Activated CD4-positive, CD25-positive, alpha-beta regulatory T cell treated with anti-CD3 and anti-CD28 coated beads, Interleukin-2, amount 50 U/mL, for 16 hours (primary cell): ENCODE data around the gene MRPL51.
"Not testable (repeated sequence)": the region's sequence is repeated elsewhere in the genome, so short reads cannot be mapped to it uniquely, and the experiment has no call there.

Source experiments
- DNase-seq: peaks from one replicate; pipeline ENCODE4 v3.0.0-alpha.2; 2020; ENCODE audit warnings: low read depth, low spot score

The MRPL51 gene

DNA sequence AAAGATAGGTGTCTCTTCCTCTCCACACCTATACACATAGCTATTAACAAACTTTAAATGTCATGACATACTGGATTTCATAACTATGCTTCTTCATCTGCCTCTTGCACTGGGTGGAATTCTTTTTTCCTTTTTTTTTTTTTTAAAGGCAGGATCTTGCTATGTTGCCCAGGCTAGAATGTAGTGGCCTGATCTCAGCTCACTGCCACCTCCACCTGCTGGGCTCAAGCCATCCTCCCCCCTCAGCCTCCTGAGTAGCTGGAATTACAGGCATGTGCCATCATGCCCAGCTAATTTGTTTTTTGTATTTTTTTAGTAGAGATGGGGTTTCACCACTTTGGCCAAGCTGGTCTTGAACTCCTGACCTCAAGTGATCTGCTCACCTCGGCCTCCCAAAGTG, 4.8 kb downstream of the MRPL51 start:
- no peak for DNase-seq

DNA sequence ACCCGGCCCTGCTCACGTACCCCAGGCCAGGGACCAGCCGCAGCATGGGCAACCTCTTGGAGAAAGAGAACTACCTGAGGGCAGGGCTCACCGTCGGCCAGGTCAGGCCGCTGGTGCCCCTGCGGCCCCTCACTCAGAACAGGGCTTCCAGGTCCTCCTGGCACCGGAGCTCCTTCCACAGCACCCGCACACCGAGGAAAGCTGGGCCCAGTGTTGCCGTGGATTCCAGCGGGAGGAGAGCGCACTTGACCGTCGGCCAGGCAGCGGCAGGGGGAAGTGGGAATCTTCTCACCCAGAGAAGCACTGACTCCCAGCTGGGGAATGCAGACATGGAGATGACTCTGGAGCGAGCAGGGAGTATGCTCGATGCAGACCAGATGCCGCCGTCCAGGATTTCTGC, 14.6 kb downstream of the MRPL51 start:
- no peak for DNase-seq

DNA sequence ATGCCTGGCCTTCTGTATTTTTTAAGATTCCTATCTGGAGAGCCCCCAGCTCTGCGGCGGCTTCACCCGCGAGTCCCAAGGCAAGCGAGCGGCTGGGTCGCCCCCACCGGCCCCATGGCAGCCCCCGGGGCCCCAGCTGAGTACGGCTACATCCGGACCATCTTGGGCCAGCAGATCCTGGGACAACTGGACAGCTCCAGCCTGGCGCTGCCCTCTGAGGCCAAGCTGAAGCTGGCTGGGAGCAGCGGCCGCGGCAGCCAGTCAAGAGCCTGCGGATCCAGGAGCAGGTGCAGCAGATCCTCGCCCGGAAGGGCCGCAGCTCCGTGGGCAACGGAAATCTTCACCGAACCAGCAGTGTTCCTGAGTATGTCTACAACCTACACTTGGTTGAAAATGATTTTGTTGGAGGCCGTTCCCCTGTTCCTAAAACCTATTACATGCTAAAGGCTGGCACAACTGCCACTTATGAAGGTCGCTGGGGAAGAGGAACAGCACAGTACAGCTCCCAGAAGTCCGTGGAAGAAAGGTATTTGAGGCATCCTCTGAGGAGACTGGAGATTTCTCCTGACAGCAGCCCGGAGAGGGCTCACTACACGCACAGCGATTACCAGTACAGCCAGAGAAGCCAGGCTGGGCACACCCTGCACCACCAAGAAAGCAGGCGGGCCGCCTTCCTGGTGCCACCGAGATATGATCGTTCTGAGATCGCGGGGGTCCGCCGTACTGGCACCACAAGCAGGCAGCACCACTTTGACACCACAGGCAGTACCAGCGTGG, 15.3 kb downstream of the MRPL51 start:
- DNase-seq: not testable (repeated sequence)

DNA sequence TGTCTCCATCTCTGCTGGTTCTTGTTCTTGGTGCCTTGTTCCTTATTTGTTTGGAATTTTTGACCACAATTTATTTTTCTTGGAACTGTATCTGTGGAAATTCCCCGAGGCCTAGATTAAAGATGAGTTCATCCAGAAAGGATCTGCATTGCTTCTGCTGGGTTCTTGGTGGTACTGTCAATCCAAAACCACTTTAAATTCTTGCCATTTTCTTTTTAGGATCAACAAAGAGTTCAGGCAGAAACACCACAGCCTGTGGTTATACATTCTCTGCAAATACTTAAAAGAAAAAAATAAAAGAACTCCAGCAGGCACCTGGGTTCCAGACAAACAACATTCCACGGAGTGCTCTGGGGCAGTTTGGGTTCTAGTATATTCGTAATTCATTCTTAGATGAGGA, 16.6 kb downstream of the MRPL51 start:
- DNase-seq: no peak

DNA sequence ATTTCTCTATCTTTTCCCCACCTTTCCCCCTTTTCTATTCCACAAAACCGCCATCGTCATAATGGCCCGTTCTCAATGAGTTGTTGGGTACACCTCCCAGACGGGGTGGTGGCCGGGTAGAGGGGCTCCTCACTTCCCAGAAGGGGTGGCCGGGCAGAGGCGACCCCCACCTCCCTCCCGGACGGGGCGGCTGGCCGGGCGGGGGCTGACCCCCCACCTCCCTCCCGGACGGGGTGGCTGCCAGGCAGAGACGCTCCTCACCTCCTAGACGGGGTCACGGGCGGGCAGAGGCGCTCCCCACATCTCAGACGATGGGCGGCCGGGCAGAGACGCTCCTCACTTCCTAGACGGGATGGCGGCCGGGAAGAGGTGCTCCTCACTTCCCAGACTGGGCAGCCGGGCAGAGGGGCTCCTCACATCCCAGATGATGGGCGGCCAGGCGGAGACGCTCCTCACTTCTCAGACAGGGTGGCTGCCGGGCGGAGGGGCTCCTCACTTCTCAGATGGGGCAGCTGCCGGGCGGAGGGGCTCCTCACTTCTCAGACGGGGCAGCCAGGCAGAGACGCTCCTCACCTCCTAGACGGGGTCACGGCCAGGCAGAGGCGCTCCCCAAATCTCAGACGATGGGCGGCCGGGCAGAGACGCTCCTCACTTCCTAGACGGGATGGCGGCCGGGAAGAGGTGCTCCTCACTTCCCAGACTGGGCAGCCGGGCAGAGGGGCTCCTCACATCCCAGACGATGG, 17.7 kb downstream of the MRPL51 start:
- not testable (repeated sequence) for DNase-seq

DNA sequence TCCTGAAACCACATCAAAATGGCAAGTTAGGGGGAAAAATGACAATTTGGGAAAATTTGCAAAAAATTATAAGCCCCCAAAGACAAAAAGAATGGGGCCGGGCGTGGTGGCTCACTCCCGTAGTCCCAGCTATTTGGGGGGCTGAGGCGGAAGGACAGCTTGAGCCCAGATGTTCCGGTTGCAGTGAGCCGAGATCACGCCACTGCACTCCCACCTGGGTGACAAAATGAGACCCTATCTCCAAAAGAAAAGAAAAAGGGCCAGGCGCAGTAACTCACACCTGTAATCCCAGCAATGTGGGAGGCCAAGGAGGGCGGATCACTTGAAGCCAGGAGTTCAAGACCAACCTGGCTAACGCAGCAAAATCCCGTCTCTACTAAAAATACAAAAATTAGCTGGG, 20.6 kb downstream of the MRPL51 start:
- no peak for DNase-seq

DNA sequence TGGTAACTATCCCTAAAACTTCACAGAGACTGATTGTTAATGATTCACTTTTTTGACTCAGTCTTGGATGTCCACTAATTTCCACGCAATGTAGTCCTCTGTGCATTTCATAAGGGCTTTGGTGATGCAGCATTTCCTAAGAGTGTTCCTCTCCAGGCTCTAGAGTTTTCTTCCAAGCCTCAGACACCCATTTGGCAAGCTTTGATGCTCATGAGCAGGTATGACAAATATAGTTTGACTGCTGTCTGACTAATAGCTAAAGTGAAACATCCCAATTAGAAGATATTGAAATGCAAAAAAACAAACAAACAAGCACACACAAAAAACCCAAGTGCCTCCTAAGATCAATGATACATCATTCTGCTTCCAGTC, 21.1 kb downstream of the MRPL51 start:
- no peak for DNase-seq

DNA sequence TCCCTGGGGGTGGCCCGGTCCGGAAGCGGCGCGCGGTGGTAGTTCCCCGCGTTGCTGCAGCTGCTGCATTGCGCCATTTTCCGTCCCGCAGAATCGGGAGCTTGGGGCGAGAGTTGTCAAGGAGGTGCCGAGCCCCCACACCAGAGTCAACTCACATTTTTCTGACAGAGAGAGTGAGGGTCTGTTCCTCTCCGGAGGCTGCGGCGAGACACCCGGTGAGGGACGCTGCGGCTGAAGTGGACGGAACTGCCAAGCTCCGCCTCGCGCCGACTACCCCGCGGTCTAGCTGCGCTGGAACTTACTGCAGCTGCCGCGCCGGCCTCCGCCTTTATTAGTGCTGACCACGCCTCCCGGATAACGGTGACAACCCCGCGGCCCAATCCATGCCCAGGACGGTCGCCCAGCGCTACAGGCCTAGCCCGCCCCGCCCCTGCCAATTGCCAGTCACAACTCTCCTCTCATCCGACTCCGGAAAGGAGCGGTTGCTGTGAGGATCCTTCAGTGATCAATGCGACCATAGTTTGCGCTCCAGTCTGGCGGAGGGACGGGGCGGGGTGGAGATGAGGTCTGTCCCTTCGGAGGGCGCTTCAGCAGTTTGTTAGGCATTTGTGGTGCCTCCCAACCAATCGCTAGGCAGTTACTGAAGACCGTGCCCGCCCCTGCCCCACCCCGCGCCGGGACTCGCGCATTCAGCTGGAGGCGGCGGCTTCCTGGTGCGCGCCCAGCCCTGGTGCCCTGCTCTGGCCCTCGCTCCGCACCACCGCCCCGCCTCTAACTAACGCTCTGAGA, 22.5 kb downstream of the MRPL51 start, which contains the start of gene VAMP1:
TSS of gene VAMP1 (minus strand) at position 303 of the 789 bp plus-strand sequence. CDS start at position 157, 146 bp downstream.
- peak; percentile 94 for DNase-seq

DNA sequence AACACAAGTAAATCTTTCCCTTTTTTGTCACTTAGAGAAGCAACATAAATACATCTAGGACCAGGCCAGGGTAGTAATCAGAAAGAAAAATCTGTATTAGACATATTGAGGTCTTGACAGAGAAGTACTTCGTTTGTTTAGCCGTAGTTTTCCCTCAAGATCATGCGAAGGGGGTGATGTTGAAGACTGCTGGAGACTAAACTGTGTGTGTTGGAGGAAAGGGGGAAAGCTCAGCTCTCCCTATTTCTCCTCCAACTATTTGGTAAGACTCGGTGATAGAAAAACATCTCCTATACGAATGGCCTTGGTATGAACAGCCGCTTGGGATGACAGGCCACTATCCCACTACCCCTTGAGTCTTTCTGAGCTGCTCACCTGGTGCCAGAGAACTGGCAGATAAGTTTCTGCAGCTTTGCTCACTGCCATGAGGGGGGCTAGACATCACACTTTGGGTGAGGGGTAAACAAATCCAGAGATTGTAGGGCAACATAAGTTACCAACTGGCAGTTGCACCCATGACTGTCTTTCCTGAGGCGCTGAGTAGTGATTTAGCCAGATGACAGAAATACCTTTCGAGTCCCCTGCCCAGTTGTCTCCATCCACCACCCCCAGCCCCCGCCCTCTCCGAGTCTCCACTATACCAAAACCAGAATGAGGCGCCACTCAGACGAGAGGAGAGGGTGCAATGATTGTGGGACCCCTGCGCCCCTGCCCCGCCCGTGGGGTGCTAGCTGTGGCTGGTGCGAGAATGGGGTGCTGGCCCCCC, 23.3 kb downstream of the MRPL51 start:
- no peak for DNase-seq

DNA sequence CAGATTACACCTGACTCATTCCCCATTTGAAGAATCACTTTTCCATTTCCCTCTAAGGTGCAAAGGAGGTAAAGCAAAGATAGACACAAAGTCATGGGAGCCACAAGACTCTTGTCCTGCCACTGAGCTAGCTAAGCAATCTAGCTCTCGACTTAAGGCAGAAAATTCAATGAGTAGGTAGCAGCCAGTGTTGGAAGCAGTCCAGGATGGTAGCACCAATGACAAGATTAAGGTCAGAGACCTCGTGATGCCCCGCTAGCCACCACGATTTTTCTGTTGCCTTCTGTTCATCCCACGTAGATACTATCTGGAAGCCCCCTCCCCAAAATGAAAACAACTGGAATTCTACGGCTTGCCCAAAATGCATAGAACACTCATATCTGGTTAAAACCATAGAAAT, 24.0 kb downstream of the MRPL51 start:
- no peak for DNase-seq

DNA sequence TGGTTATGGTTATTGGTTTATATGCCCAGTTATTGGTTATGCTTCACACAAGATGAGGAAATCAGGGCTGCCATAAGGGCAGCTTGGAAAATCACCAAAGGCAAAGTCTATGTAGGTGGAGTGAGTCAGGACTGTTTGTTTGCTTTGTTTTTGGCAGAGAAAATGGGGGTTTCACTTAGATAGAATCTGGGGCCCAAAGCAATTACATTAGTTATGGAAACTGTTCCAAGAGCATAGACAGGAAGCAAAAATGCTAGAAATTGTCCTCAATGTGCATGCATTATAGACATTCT, 24.8 kb downstream of the MRPL51 start:
- no peak for DNase-seq

DNA sequence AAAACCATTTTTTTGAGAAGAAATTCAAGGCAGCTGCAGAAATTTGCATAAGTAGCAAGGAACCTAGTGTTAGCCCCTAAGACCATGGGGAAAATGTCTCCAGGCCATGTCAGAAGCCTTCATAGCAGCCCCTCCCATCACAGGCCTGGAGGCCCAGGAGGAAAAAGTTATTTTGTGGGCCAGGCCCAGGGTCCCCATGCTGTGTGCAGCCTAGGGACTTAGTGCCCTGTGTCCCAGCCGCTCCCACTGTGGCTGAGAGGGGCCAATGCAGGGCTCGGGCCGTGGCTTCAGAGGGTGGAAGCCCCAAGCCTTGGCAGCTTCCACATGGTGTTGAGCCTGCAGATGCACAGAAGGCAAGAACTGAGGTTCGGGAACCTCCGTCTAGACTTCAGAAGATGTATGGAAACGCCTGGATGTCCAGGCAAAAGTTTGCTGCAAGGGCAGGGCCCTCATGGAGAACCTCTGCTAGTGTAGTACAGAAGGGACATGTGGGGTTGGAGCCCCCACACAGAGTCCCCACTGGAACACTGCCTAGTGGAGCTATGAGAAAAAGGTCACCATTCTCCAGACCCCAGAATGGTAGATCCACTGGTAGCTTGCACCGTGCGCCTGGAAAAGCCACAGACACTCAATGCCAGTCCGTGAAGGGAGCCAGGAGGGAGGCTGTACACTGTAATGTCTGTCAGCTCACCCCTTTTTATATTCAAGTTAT, 25.3 kb downstream of the MRPL51 start:
- not testable (repeated sequence) for DNase-seq

DNA sequence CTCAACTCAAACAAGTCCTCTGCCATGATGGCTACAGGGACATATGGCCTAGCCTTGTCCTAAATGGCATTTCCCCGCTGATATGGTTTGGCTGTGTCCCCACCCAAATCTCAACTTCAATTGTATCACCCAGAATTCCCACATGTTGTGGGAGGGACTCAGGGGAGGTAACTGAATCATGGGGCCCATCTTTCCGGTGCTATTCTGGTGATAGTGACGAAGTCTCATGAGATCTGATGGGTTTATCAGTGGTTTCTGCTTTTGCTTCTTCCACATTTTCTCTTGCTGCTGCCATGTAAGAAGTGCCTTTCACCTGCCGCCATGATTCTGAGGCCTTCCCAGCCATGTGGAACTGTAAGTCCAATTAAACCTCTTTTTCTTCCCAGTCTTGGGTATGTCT, 26.3 kb downstream of the MRPL51 start:
- DNase-seq: not testable (repeated sequence)

DNA sequence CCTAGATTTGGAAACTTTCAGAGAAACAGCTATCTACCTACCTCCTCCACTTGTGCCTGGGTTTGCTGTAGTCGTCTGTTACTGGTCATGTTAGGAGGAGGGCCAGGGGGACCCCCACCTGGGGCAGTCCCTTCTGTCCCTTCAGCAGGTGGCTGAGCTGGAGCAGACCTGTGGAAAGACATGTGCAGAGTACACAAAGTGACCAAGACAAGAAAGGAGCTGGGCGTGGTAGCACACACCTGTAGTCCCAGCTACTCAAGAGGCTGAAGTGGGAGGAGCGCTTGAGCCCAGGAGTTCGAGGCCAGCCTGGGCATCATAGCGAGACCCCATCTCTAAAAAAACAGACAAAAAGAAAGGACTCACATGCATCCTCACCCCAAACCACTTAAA, 26.9 kb downstream of the MRPL51 start:
- no peak for DNase-seq

DNA sequence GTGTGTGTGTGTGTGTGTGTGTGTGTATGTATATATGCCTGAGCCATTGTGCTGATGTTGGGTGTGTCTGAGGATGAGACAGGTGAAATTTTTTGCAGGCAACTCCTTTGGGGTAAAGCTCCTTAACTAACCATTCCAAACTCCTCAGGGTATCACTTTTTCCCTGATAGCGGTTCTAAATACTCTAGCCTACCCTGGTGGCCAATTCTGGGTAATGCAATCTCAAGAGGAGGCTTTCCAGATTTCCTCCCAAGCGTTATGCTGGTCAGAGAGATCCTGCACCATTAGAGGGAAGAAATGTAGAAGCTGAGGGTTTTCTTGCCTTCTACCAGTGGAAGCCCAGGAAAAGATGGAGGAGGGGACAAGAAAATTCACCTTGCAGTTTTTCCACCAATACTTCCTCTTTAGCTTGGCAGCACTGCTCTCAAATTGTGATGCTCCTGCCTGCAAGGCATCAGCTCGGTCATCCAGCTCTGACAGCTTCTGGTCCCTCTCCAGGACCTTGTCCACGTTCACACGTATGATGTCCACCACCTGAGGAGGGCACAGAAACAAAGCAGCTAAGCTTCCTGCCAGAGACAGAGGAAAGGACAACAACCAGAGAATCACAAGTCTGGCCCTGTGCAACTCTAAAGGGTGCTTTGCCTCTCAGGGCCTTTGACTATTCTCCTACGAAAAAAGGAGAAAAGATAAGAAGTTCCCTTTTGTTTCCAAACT, 27.4 kb downstream of the MRPL51 start:
- DNase-seq: no peak

DNA sequence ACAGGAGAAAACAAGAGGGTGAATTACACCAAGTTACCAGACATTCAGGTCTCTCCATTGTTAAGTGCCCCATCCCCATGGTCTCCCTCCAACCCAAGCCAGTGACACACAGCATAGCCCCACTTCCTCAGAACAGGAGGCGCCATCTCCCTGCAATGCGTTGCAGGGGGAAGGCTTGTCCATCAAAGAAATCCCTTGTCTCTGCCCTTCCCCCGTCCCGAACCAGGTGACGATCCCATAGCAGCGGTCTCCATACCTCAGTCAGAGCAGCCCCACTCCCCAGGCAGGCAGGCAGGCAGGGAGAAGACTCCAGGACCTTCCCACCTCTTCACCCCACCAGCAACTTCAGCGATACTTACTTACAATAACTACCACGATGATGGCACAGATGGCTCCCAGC, 28.5 kb downstream of the MRPL51 start:
- no peak for DNase-seq

DNA sequence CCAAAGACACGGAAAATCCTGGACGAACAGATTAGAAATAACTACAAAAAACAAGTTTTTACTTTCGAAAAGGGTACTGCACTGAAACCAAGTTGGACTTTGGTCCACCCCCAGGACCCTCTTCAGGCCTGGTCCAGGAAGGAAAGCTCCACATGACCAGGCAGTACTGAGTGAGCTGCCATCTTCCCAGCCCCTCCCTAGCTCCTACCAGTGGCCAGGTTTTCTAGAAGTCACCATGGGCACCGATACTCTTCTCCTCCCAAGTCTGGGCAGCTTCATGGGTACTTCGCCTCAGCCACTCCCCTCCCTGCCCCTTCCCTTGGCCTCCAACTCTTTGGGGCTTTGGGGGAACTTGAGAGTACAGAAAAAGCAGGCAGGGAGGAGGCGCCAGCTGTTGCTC, 29.2 kb downstream of the MRPL51 start:
- DNase-seq: no peak

DNA sequence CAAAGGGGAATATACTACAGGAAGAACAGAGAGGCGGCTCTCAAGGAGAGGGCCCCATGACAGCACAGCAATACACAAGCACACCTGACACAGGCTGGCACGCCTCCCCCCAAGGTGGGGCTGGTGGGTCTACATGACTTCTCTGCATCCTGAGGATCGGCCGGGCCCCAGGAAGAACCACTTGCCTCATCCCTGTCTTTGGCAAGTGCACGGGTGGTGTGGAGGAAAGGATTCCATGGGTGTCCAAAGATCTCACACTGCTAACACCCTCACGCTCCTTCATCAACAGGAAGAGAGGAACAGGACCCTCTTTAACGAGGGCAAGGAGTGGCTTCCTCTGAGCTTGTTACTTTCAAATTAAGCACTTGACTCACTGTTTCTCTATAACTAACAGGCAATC, 29.8 kb downstream of the MRPL51 start:
- no peak for DNase-seq

DNA sequence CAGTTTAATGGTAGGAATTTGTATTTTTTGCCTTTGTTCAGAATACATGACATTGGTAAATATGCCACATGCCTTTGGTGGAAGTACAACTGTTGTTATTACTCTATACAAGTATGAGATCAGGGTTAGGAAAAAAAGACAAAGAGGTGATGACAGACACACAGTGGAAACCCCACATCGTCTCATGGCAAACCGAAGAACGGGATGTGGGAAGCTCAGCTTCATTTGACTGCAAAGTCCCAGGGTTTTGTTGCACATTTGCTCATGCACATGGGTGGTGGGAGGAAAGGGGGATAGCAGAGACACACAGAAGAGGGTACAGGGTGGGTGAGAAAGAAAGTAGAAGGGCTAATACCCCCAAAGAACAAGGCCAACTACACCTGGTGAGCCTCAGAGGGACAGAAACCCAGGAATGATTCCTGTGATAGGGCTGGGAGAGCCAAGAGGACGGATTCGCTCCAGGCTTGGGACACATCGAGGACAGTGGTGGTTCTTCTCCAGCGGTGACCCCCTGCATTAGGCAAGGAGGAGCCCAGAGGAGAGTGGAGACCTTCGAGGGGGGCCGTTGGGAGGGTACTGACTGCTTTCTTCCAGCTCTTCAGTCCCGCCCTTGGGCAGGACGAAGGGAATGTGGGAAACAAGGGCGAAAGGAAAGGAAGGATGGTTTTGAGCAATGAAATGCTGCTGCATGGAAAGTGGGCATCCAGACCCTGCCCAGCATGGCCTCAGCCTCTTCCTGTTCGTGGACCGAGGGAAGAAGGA, 30.6 kb downstream of the MRPL51 start:
- DNase-seq: no peak
